ENCODE measurements around the gene PDK3. TPM values are rescaled to one million over a fixed set of nuclear protein-coding genes. Genes with fewer than 3 reads are reported as not detected.

The PDK3 gene
- total RNA-seq, 1 experiment from 2014 or later = 9.6 TPM

DNA sequence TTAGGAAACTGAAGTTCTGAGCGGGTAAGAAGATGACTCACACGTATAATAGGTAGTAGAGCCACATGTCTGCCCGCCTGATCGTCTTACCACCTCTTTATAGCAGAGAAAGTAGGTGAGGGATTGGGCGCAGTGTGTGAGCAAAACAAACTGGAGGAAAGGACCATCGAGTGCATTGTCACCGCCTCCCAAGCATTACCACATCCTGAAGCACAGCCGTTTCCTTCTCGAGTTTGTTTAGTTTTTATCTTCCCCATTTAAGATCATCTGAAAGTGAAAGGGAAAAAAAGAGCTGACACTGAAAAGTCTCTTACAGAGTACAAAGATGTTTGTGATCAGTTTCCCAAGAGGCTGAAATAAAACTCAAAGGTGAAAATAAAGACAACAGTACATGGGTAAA is 14.8 kb downstream of the PDK3 start:
- no peaks in the 10 kb centered on the region for H3K9me2 ChIP-seq (ENCODE audit: insufficient read depth)
- DNase-seq (ENCODE audit: low read depth, low spot score) (no peak), ATAC-seq (no peak)
- no peaks in the 10 kb centered on the region for H4K20me1 ChIP-seq (ENCODE audit: insufficient read depth)
- ChIA-PET POLR2A (no interaction called here), CTCF (no interaction called here), RAD21 (ENCODE audit: low non-redundant PET in 1 of 2, low total read pairs in 2 of 2, uncharacterized antibody in 2 of 2, unreplicated experiment in 2 of 2) (no interaction called here)
- no peaks in the 10 kb centered on the region for H3K36me3 ChIP-seq (ENCODE audit: control insufficient read depth in 1 of 2, insufficient read depth in 2 of 2, low read length in 2 of 2)
- no TSS peak for BruUV-seq (replicated peaks)
- H3K4me1 ChIP-seq (ENCODE audit: control insufficient read depth in 1 of 2, insufficient read depth in 2 of 2, low read length in 2 of 2) = no peaks in the 10 kb centered on the region
- no peak overlapping the region for H3K4me2 ChIP-seq (ENCODE audit: low read length)
- no peak overlapping the region for H3K27ac ChIP-seq (ENCODE audit: low read depth, low read length)
- no peak overlapping the region for H3K4me3 ChIP-seq (replicated peaks in 1 of 2; ENCODE audit: low read depth in 1 of 2, low read length in 2 of 2)
- no peak overlapping the region for H3K9ac ChIP-seq (ENCODE audit: low read length)
- no peak overlapping the region for H2AFZ ChIP-seq (ENCODE audit: low read depth, low read length, poor library complexity, severe bottlenecking)
- H3K79me2 ChIP-seq (ENCODE audit: insufficient read depth, low read length) = no peaks in the 10 kb centered on the region
- H3K27me3 ChIP-seq (ENCODE audit: insufficient read depth, low read length) = no peaks in the 10 kb centered on the region
- intact Hi-C loops (cut with micrococcal nuclease) = no loop called here
- no peaks in the 10 kb centered on the region for H3K9me3 ChIP-seq (ENCODE audit: control insufficient read depth in 1 of 2, insufficient read depth in 1 of 2, low read depth in 1 of 2, low read length in 2 of 2)
- TF ChIP-seq REST (IDR thresholded peaks at IDR 0.05; ENCODE audit: low read depth) (no peak), TCF7L2 (IDR thresholded peaks at IDR 0.05; ENCODE audit: borderline replicate concordance, extremely low read depth, insufficient read depth, insufficient read length) (no peak), EZH2phosphoT487 (IDR thresholded peaks at IDR 0.05; ENCODE audit: borderline replicate concordance) (no peak), SP1 (IDR thresholded peaks at IDR 0.05; ENCODE audit: low read depth) (no peak), ZFX (IDR thresholded peaks at IDR 0.05) (no peak), SIN3A (IDR thresholded peaks at IDR 0.05; ENCODE audit: low read depth) (no peak), YY1 (IDR thresholded peaks at IDR 0.05; ENCODE audit: extremely low read depth, insufficient replicate concordance, low read depth, low read length) (no peak), CEBPB (IDR thresholded peaks at IDR 0.05; ENCODE audit: low read depth) (no peak), CBX3 (IDR thresholded peaks at IDR 0.05; ENCODE audit: low read depth) (no peak), SRF (IDR thresholded peaks at IDR 0.05; ENCODE audit: low read depth) (no peak), CTCF (IDR thresholded peaks at IDR 0.05 in 2 of 3, conservative IDR thresholded peaks at IDR 0.05 in 1 of 3; ENCODE audit: borderline replicate concordance in 1 of 3, insufficient read depth in 1 of 3, low read depth in 2 of 3, low read length in 2 of 3) (no peak)
- TF ChIP-seq, protein P1, sequence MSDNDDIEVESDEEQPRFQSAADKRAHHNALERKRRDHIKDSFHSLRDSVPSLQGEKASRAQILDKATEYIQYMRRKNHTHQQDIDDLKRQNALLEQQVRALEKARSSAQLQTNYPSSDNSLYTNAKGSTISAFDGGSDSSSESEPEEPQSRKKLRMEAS (IDR thresholded peaks at IDR 0.05) = no peak

Measured in HCT116 (cell line).